Measurements from ENCODE around the gene PRAMEF11. TPM values are rescaled to one million over a fixed set of nuclear protein-coding genes. Genes with fewer than 3 reads are reported as not detected.
A peak's percentile ranks its signal among the peaks of the same experiment; 100 is the strongest.
"Not testable (repeated sequence)": the region's sequence is repeated elsewhere in the genome, so short reads cannot be mapped to it uniquely, and the experiment has no call there.

The PRAMEF11 gene
- total RNA-seq, 1 donor from 2014 or later = not detected

DNA sequence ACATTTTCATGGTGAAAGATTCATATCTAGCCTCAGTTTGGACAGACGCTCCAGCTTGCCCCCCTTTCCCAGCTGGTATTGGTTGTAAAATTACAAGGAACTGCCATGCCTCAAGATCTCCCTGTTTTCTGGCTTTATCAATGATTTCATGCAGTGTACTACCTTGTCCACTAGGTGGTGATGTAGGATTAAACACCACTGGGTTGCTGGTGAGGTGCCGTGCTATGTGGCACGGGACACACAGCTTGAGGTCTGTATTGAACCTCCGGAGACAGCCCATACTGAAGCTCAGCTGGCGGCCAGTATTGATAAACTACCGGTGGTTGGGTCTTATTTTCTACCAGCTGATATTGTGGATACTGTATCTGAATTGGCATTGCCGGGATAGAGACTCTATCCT is 47.4 kb downstream of the PRAMEF11 start:
- H3K36me3 Mint-ChIP-seq (ENCODE audit: low read depth); H3K27me3 Mint-ChIP-seq (ENCODE audit: low read depth); H3K27ac Mint-ChIP-seq (ENCODE audit: unreplicated experiment); H3K4me1 Mint-ChIP-seq; DNase-seq (ENCODE audit: low read depth, low spot score); H3K4me3 Mint-ChIP-seq: not testable (repeated sequence)
- peak; percentile 47 for TF ChIP-seq CTCF (conservative IDR thresholded peaks at IDR 0.05)
- peaks cover 12% of the 10 kb centered on the region for H3K9me3 Mint-ChIP-seq

DNA sequence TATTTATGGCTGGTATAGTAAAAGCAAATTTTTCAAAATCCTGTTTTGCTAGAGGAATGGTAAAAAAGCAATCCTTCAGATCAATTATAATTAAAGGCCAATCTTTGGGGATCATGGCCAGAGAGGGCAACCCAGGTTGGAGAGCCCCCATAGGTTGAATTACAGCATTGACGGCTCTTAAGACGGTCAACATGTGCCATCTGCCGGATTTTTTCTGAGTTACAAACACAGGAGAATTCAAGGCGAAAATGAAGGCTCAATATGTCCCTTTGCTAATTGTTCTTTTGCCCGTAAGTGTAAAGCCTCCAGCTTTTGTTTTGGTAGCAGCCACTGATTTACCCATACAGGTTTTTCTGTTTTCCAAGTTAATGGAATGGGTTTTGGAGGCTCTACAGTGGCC is 49.7 kb downstream of the PRAMEF11 start:
- H3K4me1 Mint-ChIP-seq; DNase-seq (ENCODE audit: low read depth, low spot score); H3K27ac Mint-ChIP-seq (ENCODE audit: unreplicated experiment); H3K27me3 Mint-ChIP-seq (ENCODE audit: low read depth); H3K4me3 Mint-ChIP-seq; H3K36me3 Mint-ChIP-seq (ENCODE audit: low read depth): not testable (repeated sequence)
- peaks cover 12% of the 10 kb centered on the region for H3K9me3 Mint-ChIP-seq
- TF ChIP-seq CTCF (conservative IDR thresholded peaks at IDR 0.05) = peak; percentile 40

DNA sequence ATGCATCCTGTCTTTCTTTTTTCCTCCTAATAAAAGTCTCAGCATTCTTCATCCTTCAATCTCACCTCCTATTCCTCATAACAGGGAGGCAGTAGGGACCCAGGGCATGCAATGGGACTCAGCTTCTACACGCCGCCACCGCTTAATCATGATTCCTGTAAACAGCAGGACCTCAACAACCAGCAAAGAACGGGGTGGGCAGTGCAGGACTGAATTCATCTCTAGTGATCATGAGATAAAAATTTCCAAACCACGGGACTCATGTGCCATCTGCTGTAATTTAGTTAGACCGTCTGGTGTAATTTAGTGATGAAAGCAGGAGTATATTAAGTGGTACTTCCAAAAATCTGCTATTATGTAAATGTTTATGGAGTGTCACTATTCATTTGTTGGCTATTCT is 52.3 kb downstream of the PRAMEF11 start:
- Mint-ChIP-seq H3K27ac (ENCODE audit: unreplicated experiment) (no peak overlapping the region), H3K4me1 (no peaks in the 10 kb centered on the region)

DNA sequence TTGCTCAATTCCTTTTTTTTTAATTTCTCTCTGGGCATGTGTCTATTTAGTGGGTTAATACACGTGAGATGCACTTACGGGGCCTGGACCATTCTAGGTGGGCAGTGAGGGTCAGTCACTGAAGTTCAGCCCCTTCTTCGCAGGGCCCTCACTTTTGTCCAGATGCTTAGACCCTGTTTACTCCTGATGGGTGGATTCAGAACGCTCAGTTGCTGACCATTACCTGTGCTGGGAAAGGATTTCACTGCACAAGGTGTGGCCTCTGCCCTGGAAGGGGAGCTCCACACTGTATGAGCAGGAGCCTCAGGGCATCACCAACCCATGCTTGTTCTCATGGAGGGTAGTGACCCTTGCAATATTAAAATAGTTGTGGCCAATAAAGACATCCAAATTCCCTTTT is 53.1 kb downstream of the PRAMEF11 start:
- peaks cover 5% of the 10 kb centered on the region for H3K27me3 Mint-ChIP-seq (ENCODE audit: low read depth)
- no peak overlapping the region for H3K4me3 Mint-ChIP-seq
- TF ChIP-seq CTCF (conservative IDR thresholded peaks at IDR 0.05) = no peak
- no peaks in the 10 kb centered on the region for H3K9me3 Mint-ChIP-seq
- no peaks in the 10 kb centered on the region for H3K36me3 Mint-ChIP-seq (ENCODE audit: low read depth)
- no peak for DNase-seq (ENCODE audit: low read depth, low spot score)
- H3K4me1 Mint-ChIP-seq = no peaks in the 10 kb centered on the region
- no peak overlapping the region for H3K27ac Mint-ChIP-seq (ENCODE audit: unreplicated experiment)

More for the DNA sequence above, 52.3 kb downstream of the PRAMEF11 start:
- no peak for DNase-seq (ENCODE audit: low read depth, low spot score)
- TF ChIP-seq CTCF (conservative IDR thresholded peaks at IDR 0.05) = no peak
- Mint-ChIP-seq H3K9me3 (peaks cover 2% of the 10 kb centered on the region), H3K36me3 (ENCODE audit: low read depth) (no peaks in the 10 kb centered on the region), H3K4me3 (no peak overlapping the region), H3K27me3 (ENCODE audit: low read depth) (peaks cover 2% of the 10 kb centered on the region)

DNA sequence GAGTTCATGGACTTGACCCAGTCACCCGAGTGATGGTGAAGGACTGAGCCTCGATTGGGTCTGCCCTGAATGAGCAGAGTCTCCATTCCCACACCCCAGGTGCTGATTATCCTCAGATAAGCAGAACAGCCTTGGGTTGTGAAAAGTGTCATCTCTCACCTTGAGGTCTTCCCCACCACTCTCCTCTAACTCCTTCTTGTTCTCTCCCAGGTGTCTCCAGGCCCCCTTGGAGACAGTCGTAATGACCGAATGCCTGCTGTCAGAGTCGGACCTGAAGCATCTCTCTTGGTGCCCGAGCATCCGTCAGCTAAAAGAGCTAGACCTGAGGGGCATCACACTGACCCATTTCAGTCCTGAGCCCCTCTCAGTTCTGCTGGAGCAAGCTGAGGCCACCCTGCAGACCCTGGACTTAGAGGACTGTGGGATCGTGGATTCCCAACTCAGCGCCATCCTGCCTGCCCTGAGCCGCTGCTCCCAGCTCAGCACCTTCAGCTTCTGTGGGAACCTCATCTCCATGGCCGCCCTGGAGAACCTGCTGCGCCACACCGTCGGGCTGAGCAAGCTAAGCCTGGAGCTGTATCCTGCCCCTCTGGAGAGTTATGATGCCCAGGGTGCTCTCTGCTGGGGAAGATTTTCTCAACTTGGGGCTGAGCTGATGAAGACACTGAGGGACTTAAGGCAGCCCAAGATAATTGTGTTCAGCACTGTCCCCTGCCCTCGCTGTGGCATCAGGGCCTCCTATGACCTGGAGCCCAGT is 54.2 kb downstream of the PRAMEF11 start:
- Mint-ChIP-seq H3K4me1 (no peaks in the 10 kb centered on the region), H3K9me3 (no peaks in the 10 kb centered on the region), H3K36me3 (ENCODE audit: low read depth) (no peaks in the 10 kb centered on the region), H3K27me3 (ENCODE audit: low read depth) (peaks cover 11% of the 10 kb centered on the region), H3K27ac (ENCODE audit: unreplicated experiment) (no peak overlapping the region), H3K4me3 (no peak overlapping the region)
- DNase-seq (ENCODE audit: low read depth, low spot score) = no peak
- no peak for TF ChIP-seq CTCF (conservative IDR thresholded peaks at IDR 0.05)

Data from neural crest cell (in vitro differentiated cells).